Glutamatergic neuron (in vitro differentiated cells): ENCODE measurements around the gene PCDHGC3. TPM values are rescaled to one million over a fixed set of nuclear protein-coding genes. Genes with fewer than 3 reads are reported as not detected.
A peak's percentile ranks its signal among the peaks of the same experiment; 100 is the strongest.

ENCODE experiments used
- DNase-seq: peaks from one replicate; pipeline ENCODE4 v3.0.0; 2022
- H3K27ac Mint-ChIP-seq: one replicate; pipeline ENCODE4 v1.8.0; 2020; ENCODE audit warnings: mild to moderate bottlenecking, mixed read lengths, inconsistent platforms; ENCODE audit not compliant: unreplicated experiment
- H3K27me3 Mint-ChIP-seq: one replicate; pipeline ENCODE4 v1.8.0; 2020; ENCODE audit warnings: mild to moderate bottlenecking, moderate library complexity, mixed read lengths, inconsistent platforms; ENCODE audit not compliant: unreplicated experiment
- H3K36me3 Mint-ChIP-seq: one replicate; pipeline ENCODE4 v1.8.0; 2020; ENCODE audit warnings: mild to moderate bottlenecking, mixed read lengths, inconsistent platforms; ENCODE audit not compliant: unreplicated experiment
- H3K4me1 Mint-ChIP-seq: one replicate; pipeline ENCODE4 v1.8.0; 2020; ENCODE audit warnings: mild to moderate bottlenecking, low read depth, mixed read lengths, inconsistent platforms; ENCODE audit not compliant: unreplicated experiment
- H3K4me3 Mint-ChIP-seq: one replicate; pipeline ENCODE4 v1.8.0; 2020; ENCODE audit warnings: mild to moderate bottlenecking, mixed read lengths, inconsistent platforms; ENCODE audit not compliant: unreplicated experiment
- H3K9me3 Mint-ChIP-seq: one replicate; pipeline ENCODE4 v1.8.0; 2020; ENCODE audit warnings: mild to moderate bottlenecking, moderate library complexity, mixed read lengths, inconsistent platforms; ENCODE audit not compliant: unreplicated experiment
- CTCF ChIP-seq: fragments of 200-600 bp; sonication (generic); IDR thresholded peaks from one replicate; pipeline ENCODE4 v1.5.0; 2021; ENCODE audit not compliant: partially characterized antibody, unreplicated experiment
- total RNA-seq: library from RNA; stranded (reverse); fragmentation: NEBNext Ultra II Directional; extraction: Animal tissue kit (Norgen Biotek cat#: 25700); gene quantifications from one replicate; pipeline ENCODE4 v1.2.1, GENCODE V29; 2021; ENCODE audit not compliant: unreplicated experiment

The PCDHGC3 gene
- total RNA-seq, 1 donor from 2014 or later: 40.1 TPM

DNA sequence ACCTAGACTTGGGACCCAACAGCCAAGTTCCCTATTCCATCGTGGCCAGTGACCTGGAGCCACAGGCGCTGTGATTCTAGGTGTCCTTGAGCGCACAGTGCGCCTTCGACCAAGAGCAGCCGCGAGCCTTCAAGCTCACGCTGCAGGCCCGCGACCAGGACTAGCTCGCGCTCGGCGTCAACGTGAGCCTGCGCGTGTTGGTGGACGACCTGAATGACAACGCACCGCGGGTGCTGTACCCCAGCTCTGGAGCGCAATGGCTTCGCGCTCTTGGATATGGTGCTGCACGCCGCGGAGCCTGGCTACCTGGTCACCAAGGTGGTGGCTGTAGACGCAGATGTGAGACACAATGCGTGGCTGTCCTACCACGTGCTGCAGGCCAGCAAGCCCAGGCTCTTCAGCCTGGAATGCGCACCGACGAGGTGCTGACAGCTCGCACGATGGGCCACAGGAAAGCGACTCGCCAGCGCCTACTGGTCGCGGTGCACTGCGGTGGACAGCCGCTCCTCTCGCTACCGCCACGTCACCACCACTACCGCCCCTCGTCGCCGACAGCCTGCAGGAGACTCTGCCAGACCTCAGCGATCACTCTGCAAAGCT lies 34.1 kb upstream of the PCDHGC3 start:
- Mint-ChIP-seq H3K9me3 (peaks cover 14% of the 10 kb centered on the region), H3K36me3 (peaks cover 41% of the 10 kb centered on the region), H3K27ac (no peak overlapping the region), H3K4me3 (no peak overlapping the region), H3K27me3 (peaks cover 4% of the 10 kb centered on the region), H3K4me1 (no peaks in the 10 kb centered on the region)
- no peak for TF ChIP-seq CTCF
- no peak for DNase-seq

GRCh38 chr5:141465351-141465750 lies 10.4 kb upstream of the PCDHGC3 start:
- Mint-ChIP-seq H3K4me3 (no peak overlapping the region), H3K36me3 (no peaks in the 10 kb centered on the region), H3K4me1 (no peaks in the 10 kb centered on the region), H3K9me3 (no peaks in the 10 kb centered on the region), H3K27ac (no peak overlapping the region), H3K27me3 (no peaks in the 10 kb centered on the region)
- TF ChIP-seq CTCF: no peak
- DNase-seq: no peak

- H3K27ac Mint-ChIP-seq: peak overlapping the region; percentile 85
- H3K9me3 Mint-ChIP-seq: peaks cover 8% of the 10 kb centered on the region
- no peak for TF ChIP-seq CTCF
- H3K4me1 Mint-ChIP-seq: peaks cover 8% of the 10 kb centered on the region
- peak; percentile 42 for DNase-seq
- peak overlapping the region; percentile 96 for H3K4me3 Mint-ChIP-seq
- peaks cover 7% of the 10 kb centered on the region for H3K27me3 Mint-ChIP-seq
- H3K36me3 Mint-ChIP-seq: peaks cover 13% of the 10 kb centered on the region
These were observed 556 bp downstream of the PCDHGC3 start for GRCh38 chr5:141476132-141476911.

GRCh38 chr5:141477044-141477575 lies 1.3 kb downstream of the PCDHGC3 start:
- Mint-ChIP-seq H3K9me3 (peaks cover 8% of the 10 kb centered on the region), H3K27me3 (peaks cover 7% of the 10 kb centered on the region), H3K4me1 (peaks cover 8% of the 10 kb centered on the region), H3K27ac (no peak overlapping the region), H3K4me3 (peak overlapping the region; percentile 96), H3K36me3 (peaks cover 13% of the 10 kb centered on the region)
- TF ChIP-seq CTCF: no peak
- no peak for DNase-seq

DNA sequence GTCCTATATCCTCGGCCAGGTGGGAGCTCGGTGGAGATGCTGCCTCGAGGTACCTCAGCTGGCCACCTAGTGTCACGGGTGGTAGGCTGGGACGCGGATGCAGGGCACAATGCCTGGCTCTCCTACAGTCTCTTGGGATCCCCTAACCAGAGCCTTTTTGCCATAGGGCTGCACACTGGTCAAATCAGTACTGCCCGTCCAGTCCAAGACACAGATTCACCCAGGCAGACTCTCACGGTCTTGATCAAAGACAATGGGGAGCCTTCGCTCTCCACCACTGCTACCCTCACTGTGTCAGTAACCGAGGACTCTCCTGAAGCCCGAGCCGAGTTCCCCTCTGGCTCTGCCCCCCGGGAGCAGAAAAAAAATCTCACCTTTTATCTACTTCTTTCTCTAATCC lies 2.0 kb downstream of the PCDHGC3 start:
- peaks cover 13% of the 10 kb centered on the region for H3K36me3 Mint-ChIP-seq
- no peak for DNase-seq
- H3K4me3 Mint-ChIP-seq: no peak overlapping the region
- TF ChIP-seq CTCF: no peak
- peaks cover 11% of the 10 kb centered on the region for H3K4me1 Mint-ChIP-seq
- H3K27ac Mint-ChIP-seq: no peak overlapping the region
- peaks cover 7% of the 10 kb centered on the region for H3K27me3 Mint-ChIP-seq
- H3K9me3 Mint-ChIP-seq: peaks cover 8% of the 10 kb centered on the region
